ENCODE results near the gene DIS3L2.
"Not testable (repeated sequence)": the region's sequence is repeated elsewhere in the genome, so short reads cannot be mapped to it uniquely, and the experiment has no call there.

The DIS3L2 gene

DNA sequence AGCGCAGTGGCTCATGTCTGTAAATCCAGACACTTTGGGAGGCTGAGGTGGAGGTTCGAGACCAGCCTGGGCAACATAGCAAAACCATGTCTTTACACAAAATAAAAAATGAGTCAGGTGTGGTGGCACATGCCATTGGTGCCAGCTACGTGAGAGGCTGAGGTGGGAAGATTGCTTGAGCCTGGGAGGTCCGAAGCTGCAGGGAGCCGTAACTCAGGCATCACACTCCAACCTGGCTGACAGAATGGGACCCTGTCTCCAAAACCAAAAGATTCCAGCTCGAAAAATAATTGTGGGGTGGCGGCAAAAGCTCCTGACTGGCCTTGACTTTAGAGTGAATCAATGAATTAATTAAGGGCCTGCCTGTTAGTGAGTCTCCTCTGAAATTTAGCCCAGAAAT lies 415.8 kb downstream of the DIS3L2 start:
- in situ Hi-C loops (cut with HindIII; ENCODE audit: low sequenced_read_pairs), result no loop called here

DNA sequence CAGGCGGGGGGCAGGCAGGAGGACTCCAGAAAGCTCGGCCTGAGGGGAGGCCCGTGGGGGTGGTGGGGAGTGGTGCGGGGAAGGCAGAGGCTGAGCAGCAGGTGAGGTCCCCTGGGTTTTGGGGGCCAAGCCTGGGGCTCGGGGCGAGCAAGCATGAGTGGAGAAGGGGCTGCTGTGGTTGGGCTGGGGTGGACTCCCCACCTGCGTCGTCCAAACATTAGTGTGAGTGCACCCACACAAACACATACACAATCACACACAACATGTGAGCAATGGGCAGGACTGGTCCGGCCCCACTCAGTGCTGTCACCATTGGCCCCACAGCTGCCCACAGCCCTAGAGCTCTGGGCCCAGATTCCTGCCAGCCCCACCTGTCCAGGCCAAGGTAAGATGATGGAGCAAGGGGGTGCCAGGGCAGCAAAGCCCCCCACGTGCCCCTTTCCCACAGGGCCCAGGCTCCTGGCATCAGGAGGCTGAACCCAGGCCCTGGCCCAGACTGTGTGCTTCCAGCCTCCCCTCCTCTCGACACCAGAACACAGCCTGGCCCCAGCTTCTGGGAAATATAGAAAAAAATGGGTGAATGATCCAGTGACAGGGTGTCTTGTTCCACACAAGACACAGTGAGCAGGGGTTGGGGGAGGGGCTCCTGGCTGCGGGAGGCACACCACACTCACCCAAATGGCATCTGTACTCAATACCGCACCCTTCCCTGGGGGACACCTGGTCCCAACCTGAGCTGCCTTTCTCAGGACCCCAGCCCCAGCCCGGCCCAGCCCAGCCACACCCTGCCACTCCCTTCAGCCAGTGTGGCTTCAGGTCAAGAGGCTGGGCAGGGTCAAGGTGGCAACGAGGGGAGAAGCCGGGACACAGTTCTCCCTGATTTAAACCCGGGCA lies 416.6 kb downstream of the DIS3L2 start:
- in situ Hi-C loops (cut with HindIII; ENCODE audit: low sequenced_read_pairs), result no loop called here

DNA sequence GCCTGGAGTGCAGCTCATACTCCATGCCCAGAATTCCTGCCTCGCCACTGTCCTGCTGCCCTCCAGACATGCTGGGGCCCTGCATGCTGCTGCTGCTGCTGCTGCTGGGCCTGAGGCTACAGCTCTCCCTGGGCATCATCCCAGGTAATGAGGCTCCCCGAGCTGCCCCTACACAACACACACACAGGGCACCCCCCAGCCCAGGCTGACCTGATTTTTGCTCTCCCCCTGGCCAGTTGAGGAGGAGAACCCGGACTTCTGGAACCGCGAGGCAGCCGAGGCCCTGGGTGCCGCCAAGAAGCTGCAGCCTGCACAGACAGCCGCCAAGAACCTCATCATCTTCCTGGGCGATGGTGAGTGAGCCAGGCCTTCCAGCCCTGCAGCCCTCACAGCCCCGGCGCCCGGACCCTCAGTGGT lies 417.2 kb downstream of the DIS3L2 start, which contains the start of gene ALPP:
ALPP (plus strand) TSS at position 17 of the 417 bp plus-strand sequence; CDS start at position 69, 52 bp downstream.
- in situ Hi-C loops (cut with HindIII; ENCODE audit: low sequenced_read_pairs), result not testable (repeated sequence)

DNA sequence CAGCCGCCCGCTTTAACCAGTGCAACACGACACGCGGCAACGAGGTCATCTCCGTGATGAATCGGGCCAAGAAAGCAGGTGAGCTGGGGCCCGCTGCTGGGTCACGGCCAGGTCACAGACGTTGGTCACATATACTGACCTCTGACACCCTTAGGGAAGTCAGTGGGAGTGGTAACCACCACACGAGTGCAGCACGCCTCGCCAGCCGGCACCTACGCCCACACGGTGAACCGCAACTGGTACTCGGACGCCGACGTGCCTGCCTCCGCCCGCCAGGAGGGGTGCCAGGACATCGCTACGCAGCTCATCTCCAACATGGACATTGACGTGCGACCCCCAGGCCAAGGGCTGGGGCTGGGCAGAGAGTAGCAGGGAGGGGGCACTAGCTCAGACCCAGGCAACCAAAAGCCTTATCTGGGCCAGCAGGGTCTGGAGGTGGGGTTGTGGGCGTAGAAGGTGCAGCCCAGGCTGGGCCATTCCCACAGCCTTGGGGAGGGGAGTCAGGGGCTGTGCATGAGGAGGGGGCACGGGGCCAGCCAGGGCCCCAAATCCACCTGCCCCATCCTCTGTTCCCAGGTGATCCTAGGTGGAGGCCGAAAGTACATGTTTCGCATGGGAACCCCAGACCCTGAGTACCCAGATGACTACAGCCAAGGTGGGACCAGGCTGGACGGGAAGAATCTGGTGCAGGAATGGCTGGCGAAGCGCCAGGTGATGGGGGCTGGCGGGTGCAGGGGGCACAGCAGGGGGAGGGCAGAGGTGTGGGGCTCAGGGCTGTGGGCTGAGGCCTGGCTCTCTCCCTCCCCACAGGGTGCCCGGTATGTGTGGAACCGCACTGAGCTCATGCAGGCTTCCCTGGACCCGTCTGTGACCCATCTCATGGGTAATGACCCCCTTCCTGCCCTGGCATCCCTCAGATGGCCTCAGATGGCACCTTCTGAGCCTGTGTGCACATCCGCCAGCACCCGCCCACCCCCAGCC lies 418.4 kb downstream of the DIS3L2 start:
- in situ Hi-C loops (cut with HindIII; ENCODE audit: low sequenced_read_pairs), result not testable (repeated sequence)

DNA sequence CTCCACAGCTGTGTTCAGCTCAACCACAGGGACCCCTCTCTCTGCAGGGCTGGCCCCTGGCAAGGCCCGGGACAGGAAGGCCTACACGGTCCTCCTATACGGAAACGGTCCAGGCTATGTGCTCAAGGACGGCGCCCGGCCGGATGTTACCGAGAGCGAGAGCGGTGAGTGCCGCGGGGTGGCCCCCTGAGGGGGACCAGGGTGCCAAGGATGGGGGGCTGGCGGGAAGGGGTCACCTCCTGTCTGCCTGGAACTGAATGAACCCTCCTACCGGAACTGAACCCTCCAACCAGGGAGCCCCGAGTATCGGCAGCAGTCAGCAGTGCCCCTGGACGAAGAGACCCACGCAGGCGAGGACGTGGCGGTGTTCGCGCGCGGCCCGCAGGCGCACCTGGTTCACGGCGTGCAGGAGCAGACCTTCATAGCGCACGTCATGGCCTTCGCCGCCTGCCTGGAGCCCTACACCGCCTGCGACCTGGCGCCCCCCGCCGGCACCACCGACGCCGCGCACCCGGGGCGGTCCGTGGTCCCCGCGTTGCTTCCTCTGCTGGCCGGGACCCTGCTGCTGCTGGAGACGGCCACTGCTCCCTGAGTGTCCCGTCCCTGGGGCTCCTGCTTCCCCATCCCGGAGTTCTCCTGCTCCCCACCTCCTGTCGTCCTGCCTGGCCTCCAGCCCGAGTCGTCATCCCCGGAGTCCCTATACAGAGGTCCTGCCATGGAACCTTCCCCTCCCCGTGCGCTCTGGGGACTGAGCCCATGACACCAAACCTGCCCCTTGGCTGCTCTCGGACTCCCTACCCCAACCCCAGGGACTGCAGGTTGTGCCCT lies 419.9 kb downstream of the DIS3L2 start:
- in situ Hi-C loops (cut with HindIII; ENCODE audit: low sequenced_read_pairs), result not testable (repeated sequence)

DNA sequence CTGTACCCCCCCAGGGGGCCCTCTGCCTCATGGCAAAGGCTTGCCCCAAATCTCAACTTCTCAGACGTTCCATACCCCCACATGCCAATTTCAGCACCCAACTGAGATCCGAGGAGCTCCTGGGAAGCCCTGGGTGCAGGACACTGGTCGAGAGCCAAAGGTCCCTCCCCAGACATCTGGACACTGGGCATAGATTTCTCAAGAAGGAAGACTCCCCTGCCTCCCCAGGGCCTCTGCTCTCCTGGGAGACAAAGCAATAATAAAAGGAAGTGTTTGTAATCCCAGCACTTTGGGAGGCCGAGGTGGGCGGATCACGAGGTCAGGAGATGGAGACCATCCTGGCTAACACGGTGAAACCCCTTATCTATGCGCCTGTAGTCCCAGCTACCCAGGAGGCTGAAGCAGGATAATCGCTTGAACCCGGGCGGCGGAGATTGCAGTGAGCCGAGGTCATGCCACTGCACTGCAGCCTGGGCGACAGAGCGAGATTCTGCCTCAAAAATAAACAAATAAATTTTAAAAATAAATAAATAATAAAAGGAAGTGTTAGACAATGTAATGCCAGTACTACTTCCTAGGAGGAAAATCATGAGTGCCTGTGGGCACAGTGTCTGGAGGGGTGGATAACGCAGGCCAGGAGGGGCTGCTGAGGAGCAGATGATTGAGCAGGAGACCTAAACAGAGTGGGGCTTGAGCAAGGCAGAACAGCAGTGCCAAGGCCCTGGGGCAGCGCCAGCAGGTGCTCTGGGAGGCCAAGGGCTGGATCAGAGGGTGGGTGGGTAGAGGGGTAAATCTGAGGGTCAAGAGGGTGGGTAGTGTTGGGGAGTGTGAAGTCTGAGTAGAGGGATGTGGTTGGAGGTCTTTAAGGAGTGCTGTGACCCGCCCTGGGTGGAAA lies 421.1 kb downstream of the DIS3L2 start:
- in situ Hi-C loops (cut with HindIII; ENCODE audit: low sequenced_read_pairs), result no loop called here

DNA sequence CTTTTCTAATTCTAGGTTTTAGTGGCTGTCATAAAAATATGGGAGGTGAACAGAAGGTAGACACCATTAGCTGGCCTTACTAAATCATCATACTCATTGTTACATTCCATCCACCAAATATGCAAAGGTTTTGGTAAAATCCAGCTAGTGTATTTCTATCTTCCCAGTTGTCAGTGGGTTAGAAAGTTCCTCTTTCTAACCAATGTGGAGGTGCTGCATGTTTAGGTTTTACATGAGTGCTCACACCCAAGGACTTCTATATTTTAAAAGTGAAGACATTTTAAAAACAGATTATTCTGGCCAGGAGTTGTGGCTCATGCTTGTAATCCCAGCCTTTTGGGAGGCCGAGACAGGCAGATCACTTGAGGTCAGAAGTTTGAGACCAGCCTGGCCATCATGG lies 423.0 kb downstream of the DIS3L2 start:
- in situ Hi-C loops (cut with HindIII; ENCODE audit: low sequenced_read_pairs), result no loop called here

DNA sequence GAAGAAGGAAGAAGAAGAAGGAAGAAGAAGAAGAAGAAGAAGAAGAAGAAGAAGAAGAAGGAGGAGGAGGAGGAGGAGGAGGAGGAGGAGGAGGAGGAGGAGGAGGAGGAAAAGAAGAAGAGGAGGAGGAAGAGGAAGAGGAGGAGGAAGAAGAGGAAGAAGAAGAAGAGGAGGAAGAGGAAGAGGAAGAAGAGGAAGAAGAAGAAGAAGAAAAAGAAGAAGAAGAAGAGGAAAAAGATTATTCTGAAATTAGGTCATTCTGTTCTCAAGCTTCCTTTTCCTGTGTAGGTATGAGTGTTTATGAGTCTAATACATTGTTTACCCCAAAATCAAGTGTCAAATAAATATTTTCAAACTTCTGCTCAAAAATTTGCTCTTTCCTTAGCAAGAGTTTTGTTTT lies 423.5 kb downstream of the DIS3L2 start:
- in situ Hi-C loops (cut with HindIII; ENCODE audit: low sequenced_read_pairs), result loop anchor here (5.0 kb wide), 1 partner anchor 98 kb away; no protein-coding TSS in a partner anchor

DNA sequence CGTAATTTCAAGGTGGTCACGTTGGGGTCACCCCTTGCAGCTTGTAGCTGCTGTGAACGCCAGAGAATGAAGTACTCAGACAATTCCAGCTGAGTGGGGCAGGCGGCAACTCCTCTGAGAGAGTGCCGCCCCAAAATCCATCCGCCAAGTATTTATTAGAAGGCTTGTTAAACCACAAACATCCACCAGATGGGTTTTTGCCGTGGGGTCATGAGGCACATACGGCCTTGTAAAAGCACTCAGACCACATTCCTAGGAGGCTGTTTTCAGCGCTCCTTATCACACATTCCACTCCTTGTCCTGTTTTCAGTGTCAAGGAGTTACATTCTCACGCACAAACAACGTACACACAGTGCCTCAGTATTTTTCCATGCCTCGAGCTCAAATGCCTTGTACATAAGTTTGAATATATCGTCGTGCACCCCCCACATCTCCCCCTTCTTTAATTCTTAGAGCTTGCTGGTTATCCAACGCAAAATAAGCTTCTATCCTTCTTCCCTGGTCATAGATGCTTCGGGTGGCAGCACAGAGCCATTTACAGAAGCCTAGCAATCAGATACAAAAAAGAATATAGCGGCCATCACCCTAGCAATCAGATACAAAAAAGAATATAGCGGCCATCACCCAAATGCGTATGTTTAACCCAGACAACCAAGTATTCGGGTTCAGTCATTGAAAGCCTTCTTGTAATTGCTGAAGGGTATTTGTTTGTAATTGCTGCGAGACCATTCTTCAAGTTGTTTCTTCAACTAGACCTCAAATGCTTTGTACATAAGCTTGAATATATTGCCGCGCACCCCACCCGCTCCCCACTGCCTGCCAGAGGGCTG lies 424.4 kb downstream of the DIS3L2 start:
- in situ Hi-C loops (cut with HindIII; ENCODE audit: low sequenced_read_pairs), result loop anchor here (5.0 kb wide), 1 partner anchor 99 kb away; no protein-coding TSS in a partner anchor

DNA sequence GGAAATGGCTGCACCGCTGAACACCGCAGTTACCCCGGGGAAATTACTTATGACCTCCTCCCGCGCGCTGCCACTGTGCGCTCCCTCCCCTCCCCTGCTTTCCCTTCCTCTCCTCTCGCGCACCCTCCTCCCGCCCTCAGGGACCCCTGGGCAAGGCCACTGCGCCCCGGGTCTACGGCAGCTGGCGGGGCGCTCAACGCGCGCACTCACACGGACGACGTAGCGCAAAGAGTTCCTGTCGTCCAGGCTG lies 424.9 kb downstream of the DIS3L2 start:
- in situ Hi-C loops (cut with HindIII; ENCODE audit: low sequenced_read_pairs), result loop anchor here (5.0 kb wide), 1 partner anchor 99 kb away; no protein-coding TSS in a partner anchor

Data from endothelial cell of hepatic sinusoid (primary cell).